HG03095 (cell line): Measurements from ENCODE around the gene GLIPR1L1.
"Not testable (repeated sequence)": the region's sequence is repeated elsewhere in the genome, so short reads cannot be mapped to it uniquely, and the experiment has no call there.

Experiments
- ATAC-seq: cut with Tn5 transposase; IDR thresholded peaks from one replicate; pipeline ENCODE4 v1.9.1; 2021; ENCODE audit warnings: moderate library complexity; ENCODE audit not compliant: unreplicated experiment

Gene GLIPR1L1, protein sequence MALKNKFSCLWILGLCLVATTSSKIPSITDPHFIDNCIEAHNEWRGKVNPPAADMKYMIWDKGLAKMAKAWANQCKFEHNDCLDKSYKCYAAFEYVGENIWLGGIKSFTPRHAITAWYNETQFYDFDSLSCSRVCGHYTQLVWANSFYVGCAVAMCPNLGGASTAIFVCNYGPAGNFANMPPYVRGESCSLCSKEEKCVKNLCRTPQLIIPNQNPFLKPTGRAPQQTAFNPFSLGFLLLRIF

DNA sequence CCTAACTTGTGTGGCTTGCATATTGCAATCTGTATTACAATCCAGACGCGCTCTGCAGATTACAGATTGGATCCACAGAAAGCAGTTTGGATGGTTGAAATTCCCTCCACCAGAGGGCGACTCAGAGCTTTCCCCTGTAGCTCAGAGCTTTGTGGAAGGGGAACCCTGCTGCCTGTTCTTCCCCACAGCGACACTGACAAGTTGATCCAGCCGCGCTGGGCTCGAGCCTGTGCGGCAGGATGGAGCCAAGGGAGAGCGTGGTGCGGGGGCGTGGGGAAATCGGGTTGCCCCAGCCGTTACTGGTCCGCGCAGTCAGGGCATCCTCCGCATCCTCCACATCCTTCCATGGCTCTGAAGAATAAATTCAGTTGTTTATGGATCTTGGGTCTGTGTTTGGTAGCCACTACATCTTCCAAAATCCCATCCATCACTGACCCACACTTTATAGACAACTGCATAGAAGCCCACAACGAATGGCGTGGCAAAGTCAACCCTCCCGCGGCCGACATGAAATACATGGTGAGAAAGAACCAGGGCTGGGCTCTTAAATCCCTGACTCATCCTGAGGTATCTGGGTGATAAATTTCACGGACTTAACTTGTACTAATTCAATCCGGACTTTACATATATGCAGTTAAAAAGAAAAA, at the start of gene GLIPR1L1:
Gene GLIPR1L1, plus strand, starts transcription at position 287 of the 647 bp plus-strand sequence. Its CDS starts 59 bp downstream, at position 346.
- ATAC-seq: peak; percentile 55

GRCh38 chr12:75288860-75289259, 45.6 kb upstream of the GLIPR1L1 start:
- no peak for ATAC-seq

DNA sequence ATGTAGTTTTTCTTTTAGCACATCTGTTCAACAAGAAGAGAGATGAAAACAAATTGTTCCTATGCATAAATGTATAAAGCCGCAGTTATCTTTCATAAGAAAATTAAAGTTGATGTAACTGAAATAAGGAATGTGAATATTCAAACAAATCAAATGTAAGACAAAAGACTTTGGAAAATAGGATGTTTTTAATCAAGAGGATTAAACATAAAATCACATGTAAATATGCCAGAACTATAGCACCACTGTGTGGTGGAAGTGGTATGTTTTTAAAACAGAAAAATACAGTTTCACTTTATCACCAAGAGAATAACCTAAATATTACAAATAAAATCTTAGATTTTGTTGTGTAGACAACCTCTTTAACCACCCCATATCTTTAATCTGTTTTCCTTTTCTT, 44.7 kb upstream of the GLIPR1L1 start:
- no peak for ATAC-seq

GRCh38 chr12:75291014-75291413, 43.5 kb upstream of the GLIPR1L1 start:
- no peak for ATAC-seq

DNA sequence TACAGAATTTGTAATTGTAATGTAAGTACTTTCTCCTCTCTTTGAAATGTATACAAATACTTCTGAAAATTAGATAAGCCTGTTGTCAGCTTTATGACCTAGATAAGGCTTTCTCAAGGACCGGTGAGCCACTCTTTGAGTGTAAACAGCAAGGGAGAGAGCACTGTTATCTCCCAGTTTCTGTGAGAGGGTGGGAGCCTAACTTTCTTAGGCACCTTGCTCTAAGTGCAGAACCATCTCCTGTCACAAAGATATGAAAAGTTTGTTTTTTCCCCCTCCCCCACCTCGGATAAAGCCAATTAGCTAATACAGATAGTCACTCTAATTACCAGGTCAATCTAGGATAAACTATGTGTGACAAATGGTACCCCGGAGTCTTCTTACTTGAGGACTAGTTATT, 40.1 kb upstream of the GLIPR1L1 start:
- ATAC-seq: no peak

DNA sequence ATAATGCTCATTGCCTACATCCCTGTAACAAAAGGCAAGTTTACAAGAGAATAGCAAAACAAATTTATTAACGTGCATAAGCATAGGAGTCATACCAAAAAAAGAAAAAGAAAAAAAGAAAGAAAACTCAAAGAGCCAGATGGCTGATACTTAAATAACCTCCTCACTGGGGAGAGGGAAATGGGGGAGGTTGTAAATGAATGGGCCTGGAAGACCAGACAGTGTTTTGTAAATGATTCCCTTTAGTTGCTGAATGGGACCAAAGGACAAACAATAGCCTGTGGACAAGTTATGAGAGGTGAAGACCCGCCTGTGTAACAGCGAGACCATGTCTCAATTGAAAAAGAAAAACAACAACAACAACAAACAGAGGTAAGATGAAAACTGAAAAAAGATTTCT, 39.7 kb upstream of the GLIPR1L1 start:
- no peak for ATAC-seq

DNA sequence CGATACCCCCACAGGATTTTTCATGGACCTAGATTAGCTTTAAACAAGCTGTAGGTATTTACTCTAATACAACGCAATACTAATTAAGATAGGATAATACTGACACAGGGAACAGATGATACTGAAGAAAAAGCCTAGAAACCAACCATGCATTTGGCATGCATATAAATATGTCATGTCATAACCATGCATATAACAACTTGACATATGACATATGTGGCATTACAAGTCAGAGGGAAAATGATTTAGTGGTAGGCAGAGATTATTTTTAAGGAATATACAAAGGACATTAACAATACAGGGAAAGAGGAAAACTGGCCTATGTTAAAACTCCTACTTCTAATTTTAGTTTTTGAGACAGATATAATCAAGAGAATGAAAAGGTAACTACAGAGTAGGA, 32.2 kb upstream of the GLIPR1L1 start:
- ATAC-seq: no peak

- ATAC-seq: no peak
Measured at GRCh38 chr12:75302781-75303180, 31.7 kb upstream of the GLIPR1L1 start.

DNA sequence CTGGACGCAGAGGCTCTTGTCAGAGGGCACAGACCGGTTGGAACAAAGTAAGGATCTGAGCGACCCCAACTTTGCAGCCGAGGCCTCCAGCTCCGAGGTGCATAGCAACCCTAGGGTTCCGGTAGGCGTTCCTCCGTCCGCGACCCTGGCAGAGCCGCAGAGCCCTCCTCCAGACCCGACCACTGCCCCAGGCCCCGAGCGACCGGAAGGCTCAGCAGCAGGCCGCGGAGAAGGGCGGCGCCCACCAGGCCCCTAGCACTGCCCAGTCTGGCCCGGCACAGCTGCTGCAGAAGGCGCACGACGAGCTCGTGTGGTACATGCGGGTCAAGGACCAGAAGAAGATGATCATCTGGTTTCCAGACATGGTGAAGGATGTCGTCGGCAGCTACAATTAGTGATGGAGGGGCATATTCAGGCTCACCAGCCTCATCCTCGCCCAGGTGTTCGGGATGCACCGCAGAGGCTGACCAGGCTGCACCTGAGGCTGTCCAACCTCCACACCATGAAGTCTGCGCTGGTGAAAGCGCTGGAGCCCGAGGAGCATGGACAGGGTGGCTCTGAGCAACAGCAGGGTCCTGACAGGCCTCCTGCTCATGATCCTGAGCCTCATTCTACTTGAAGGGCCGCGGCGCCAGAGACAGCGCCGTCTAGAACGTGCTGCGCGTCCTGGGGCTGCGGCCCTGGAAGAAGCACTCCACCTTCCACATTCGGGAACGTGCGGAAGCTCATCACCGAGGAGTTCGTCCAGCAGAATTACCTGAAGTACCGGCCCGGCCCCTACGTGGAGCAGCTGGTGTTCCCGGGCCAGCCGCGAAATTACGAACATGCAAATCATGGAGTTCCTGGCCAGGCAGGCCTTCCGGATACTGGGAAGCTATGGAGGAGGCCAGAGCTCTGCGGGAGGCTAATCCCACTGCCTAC, 28.8 kb upstream of the GLIPR1L1 start:
- no peak for ATAC-seq

GRCh38 chr12:75308279-75308678, 26.2 kb upstream of the GLIPR1L1 start:
- no peak for ATAC-seq

GRCh38 chr12:75311369-75311768, 23.1 kb upstream of the GLIPR1L1 start:
- ATAC-seq: no peak

DNA sequence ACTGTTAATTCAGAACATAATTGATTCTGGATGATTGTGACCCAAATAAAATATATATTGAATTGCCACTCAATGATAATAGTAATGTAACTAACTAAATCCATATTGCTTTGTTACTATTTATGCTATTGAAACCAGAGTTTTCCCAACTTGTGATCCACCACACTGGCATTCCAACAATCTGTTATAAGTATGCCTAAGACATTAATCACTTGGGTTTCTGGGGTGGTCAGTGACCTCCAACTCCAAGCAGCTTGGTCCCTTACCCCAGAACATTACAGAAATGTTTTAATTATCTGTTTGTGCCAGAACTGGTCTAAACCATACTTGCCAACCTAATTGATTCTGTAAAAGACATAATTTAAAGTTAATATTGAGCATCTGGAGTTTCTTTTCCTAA, 19.0 kb upstream of the GLIPR1L1 start:
- no peak for ATAC-seq

- ATAC-seq: no peak
Measured at GRCh38 chr12:75317784-75318183, 16.7 kb upstream of the GLIPR1L1 start.

- no peak for ATAC-seq
Measured at GRCh38 chr12:75322464-75322863, 12.0 kb upstream of the GLIPR1L1 start.

- ATAC-seq: no peak
Measured at GRCh38 chr12:75323663-75324062, 10.8 kb upstream of the GLIPR1L1 start.

DNA sequence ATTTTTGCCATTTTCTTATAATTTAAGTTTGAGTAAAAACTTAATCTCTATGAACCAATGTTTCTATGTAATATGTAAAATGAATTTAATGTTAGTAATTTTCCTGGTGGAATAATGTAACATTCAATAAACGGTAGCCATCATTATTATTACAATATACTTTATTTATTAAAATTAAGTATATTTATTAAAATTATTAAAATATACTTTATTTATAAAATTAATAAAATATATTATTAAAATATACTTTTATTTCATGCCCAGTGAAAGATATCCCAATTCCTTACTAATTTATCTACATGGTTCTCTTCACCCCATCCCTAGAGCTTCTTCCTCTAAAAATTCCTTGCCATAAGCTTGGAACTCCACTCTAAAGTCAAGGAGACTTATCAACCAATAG, 6.8 kb upstream of the GLIPR1L1 start:
- no peak for ATAC-seq

GRCh38 chr12:75329918-75330826, 4.3 kb upstream of the GLIPR1L1 start, which contains the start of gene CAPS2:
Gene CAPS2 (minus strand): TSS chr12:75330324. CDS start chr12:75326498, 3,826 bp downstream.
- ATAC-seq: peak; percentile 84

DNA sequence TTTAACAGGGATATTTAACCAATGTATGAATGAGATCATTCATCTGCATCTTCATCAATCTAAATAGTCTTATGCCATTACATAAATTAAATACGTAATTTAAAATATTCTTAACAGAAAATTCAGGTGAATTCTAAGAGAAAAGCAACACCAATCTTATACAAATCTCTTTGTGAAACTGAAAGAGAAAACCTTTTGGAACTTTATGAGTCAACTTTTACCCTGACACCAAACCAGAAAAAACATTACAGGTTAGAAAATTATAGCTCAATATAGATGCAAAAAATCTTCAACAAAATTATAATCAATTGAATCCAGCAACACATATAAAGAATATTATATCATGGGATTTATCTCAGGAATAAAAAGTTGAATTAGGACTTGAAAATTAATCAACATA, 3.4 kb downstream of the GLIPR1L1 start:
- ATAC-seq: peak; percentile 58

DNA sequence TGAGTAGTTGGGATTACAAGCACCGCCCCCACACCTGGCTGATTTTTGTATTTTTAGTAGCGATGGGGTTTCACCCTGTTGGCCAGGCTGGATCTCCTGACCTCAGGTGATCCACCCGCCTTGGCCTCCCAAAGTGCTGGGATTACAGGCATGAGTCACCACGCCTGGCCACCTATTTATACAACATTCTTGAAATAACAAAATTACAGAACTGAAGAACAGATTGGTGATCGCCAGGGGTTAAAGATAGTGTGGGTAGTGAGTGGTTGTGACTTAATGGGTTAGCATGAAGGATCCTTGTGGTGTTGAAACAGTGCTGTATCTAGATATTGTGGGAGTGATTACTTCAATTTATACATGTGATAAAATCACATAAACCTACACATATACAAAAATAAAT, 7.4 kb downstream of the GLIPR1L1 start:
- no peak for ATAC-seq

DNA sequence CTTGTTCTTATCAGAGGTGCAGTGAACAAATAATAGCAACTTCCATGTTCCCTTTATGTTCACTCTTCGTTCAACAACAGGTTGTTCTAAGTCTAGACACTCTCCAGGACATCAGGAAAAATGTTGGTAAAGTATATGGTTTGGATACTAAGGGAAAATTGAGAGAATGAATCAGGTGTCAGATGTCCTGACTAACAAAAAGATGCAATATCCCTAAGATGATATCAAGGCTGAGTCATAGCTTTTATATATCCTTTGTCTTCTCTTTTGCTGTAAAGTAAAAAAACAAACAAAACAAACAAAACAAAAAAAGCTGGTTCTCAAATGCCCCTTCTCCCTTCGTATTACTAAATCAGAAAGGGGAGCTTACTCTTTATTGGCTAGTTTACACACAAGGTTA, 11.1 kb downstream of the GLIPR1L1 start:
- no peak for ATAC-seq

- not testable (repeated sequence) for ATAC-seq
Measured at GRCh38 chr12:75346215-75346614, 11.7 kb downstream of the GLIPR1L1 start.
